GM18861 (cell line): Measurements from ENCODE around the gene ADAMTS17.
"Not testable (repeated sequence)": the region's sequence is repeated elsewhere in the genome, so short reads cannot be mapped to it uniquely, and the experiment has no call there.

ENCODE experiments used
- ATAC-seq: cut with Tn5 transposase; IDR thresholded peaks from one replicate; pipeline ENCODE4 v1.9.1; 2021; ENCODE audit not compliant: unreplicated experiment

ADAMTS17 gene

GRCh38 chr15:99983171-99983885, 358.4 kb downstream of the ADAMTS17 start:
- no peak for ATAC-seq

GRCh38 chr15:99982662-99983061, 359.1 kb downstream of the ADAMTS17 start:
- no peak for ATAC-seq

- ATAC-seq = no peak
Measured at GRCh38 chr15:99981839-99982658, 359.7 kb downstream of the ADAMTS17 start.

GRCh38 chr15:99981191-99981647, 360.6 kb downstream of the ADAMTS17 start:
- ATAC-seq = no peak

- ATAC-seq = no peak
Measured at GRCh38 chr15:99980752-99981151, 361.0 kb downstream of the ADAMTS17 start.

- not testable (repeated sequence) for ATAC-seq
Measured at GRCh38 chr15:99979886-99980285, 361.9 kb downstream of the ADAMTS17 start.

GRCh38 chr15:99979371-99979770, 362.4 kb downstream of the ADAMTS17 start:
- ATAC-seq = no peak

- ATAC-seq = no peak
Measured at GRCh38 chr15:99978426-99978825, 363.3 kb downstream of the ADAMTS17 start.

GRCh38 chr15:99977929-99978328, 363.8 kb downstream of the ADAMTS17 start:
- ATAC-seq = no peak

GRCh38 chr15:99976811-99977271, 364.9 kb downstream of the ADAMTS17 start:
- ATAC-seq = no peak

- ATAC-seq = no peak
Measured at GRCh38 chr15:99976000-99976399, 365.8 kb downstream of the ADAMTS17 start.

- no peak for ATAC-seq
Measured at GRCh38 chr15:99974246-99974645, 367.5 kb downstream of the ADAMTS17 start.

GRCh38 chr15:99973351-99973750, 368.4 kb downstream of the ADAMTS17 start:
- no peak for ATAC-seq

- no peak for ATAC-seq
Measured at GRCh38 chr15:99970891-99971430, 370.8 kb downstream of the ADAMTS17 start.

GRCh38 chr15:99969261-99969920, 372.4 kb downstream of the ADAMTS17 start:
- ATAC-seq = no peak

- ATAC-seq = no peak
Measured at GRCh38 chr15:99967841-99968371, 373.9 kb downstream of the ADAMTS17 start.

- no peak for ATAC-seq
Measured at GRCh38 chr15:99966815-99967214, 375.0 kb downstream of the ADAMTS17 start.

GRCh38 chr15:99965376-99965775, 376.4 kb downstream of the ADAMTS17 start:
- no peak for ATAC-seq

GRCh38 chr15:99963976-99964375, 377.8 kb downstream of the ADAMTS17 start:
- no peak for ATAC-seq

- no peak for ATAC-seq
Measured at GRCh38 chr15:99963096-99963825, 378.5 kb downstream of the ADAMTS17 start.
